Vagina (tissue), 2 donors: ENCODE data around the gene GJA5.

Source experiments
- CTCF ChIP-seq, 3 experiments: fragments of 450-650 bp in 2 of 3; fragments of 200-600 bp in 1 of 3; sonication (generic) in 1 of 3; IDR thresholded peaks; one replicate each; pipeline ENCODE4 v1.5.1; 2017 to 2019; ENCODE audit warnings: antibody characterized with exemption in 3 of 3, mild to moderate bottlenecking in 2 of 3, moderate library complexity in 2 of 3
- POLR2A ChIP-seq, 2 donors: fragments of 450-650 bp; IDR thresholded peaks; one replicate each; pipeline ENCODE4 v1.6.1; 2017; ENCODE audit warnings: antibody characterized with exemption in 2 of 2, mild to moderate bottlenecking in 2 of 2, moderate library complexity in 2 of 2

- no peak for TF ChIP-seq POLR2A (IDR thresholded peaks at IDR 0.05)
- no peak for TF ChIP-seq CTCF (IDR thresholded peaks at IDR 0.05)
Observed at GRCh38 chr1:147768101-147768500, 7.7 kb upstream of the GJA5 start.
